Activated naive CD8-positive, alpha-beta T cell treated with anti-CD3 and anti-CD28 coated beads for 36 hours (primary cell): ENCODE data around the gene LNX1. TPM values are rescaled to one million over a fixed set of nuclear protein-coding genes. Genes with fewer than 3 reads are reported as not detected.

Experiments
- DNase-seq: peaks from one replicate; pipeline ENCODE4 v3.0.0; 2021
- H3K27ac Mint-ChIP-seq: one replicate; pipeline ENCODE4 v1.8.0; 2022; ENCODE audit warnings: mild to moderate bottlenecking, moderate library complexity, mixed read lengths
- H3K27me3 Mint-ChIP-seq: one replicate; pipeline ENCODE4 v1.8.0; 2022; ENCODE audit warnings: mild to moderate bottlenecking, mixed read lengths
- H3K36me3 Mint-ChIP-seq: one replicate; pipeline ENCODE4 v1.8.0; 2021; ENCODE audit warnings: mild to moderate bottlenecking, mixed read lengths
- H3K4me1 Mint-ChIP-seq: one replicate; pipeline ENCODE4 v1.8.0; 2021; ENCODE audit warnings: mixed read lengths
- H3K4me3 Mint-ChIP-seq: one replicate; pipeline ENCODE4 v1.8.0; 2022; ENCODE audit warnings: mild to moderate bottlenecking, moderate library complexity, mixed read lengths
- H3K9me3 Mint-ChIP-seq: one replicate; pipeline ENCODE4 v1.8.0; 2022; ENCODE audit warnings: mixed read lengths
- total RNA-seq, 2 experiments: library from RNA; stranded (reverse); gene quantifications; one replicate each; pipeline ENCODE4 v1.2.3, GENCODE V29; 2021

Gene LNX1
- total RNA-seq, 2 experiments from 2014 or later, result not detected

- Mint-ChIP-seq H3K4me1 (no peaks in the 10 kb centered on the region), H3K4me3 (no peak overlapping the region), H3K27ac (no peak overlapping the region), H3K9me3 (no peaks in the 10 kb centered on the region), H3K27me3 (peaks cover 17% of the 10 kb centered on the region), H3K36me3 (no peaks in the 10 kb centered on the region)
- DNase-seq, result no peak
Measured at GRCh38 chr4:53490965-53491622, 100.2 kb downstream of the LNX1 start.

- no peaks in the 10 kb centered on the region for H3K9me3 Mint-ChIP-seq
- peaks cover 19% of the 10 kb centered on the region for H3K27me3 Mint-ChIP-seq
- no peak overlapping the region for H3K4me3 Mint-ChIP-seq
- H3K27ac Mint-ChIP-seq, result no peak overlapping the region
- no peaks in the 10 kb centered on the region for H3K4me1 Mint-ChIP-seq
- no peak for DNase-seq
- H3K36me3 Mint-ChIP-seq, result no peaks in the 10 kb centered on the region
Measured at GRCh38 chr4:53490161-53490956, 100.9 kb downstream of the LNX1 start.

GRCh38 chr4:53489279-53489889 lies 101.9 kb downstream of the LNX1 start:
- Mint-ChIP-seq H3K27me3 (peaks cover 24% of the 10 kb centered on the region), H3K9me3 (no peaks in the 10 kb centered on the region), H3K4me1 (no peaks in the 10 kb centered on the region), H3K27ac (no peak overlapping the region), H3K4me3 (no peak overlapping the region), H3K36me3 (no peaks in the 10 kb centered on the region)
- no peak for DNase-seq

- Mint-ChIP-seq H3K4me3 (no peak overlapping the region), H3K9me3 (no peaks in the 10 kb centered on the region)
Measured at GRCh38 chr4:53487766-53488165, 103.5 kb downstream of the LNX1 start.

GRCh38 chr4:53485658-53486040 lies 105.6 kb downstream of the LNX1 start:
- Mint-ChIP-seq H3K36me3 (no peaks in the 10 kb centered on the region), H3K27me3 (peaks cover 42% of the 10 kb centered on the region), H3K4me3 (no peak overlapping the region), H3K27ac (no peak overlapping the region), H3K9me3 (no peaks in the 10 kb centered on the region), H3K4me1 (no peaks in the 10 kb centered on the region)
- no peak for DNase-seq

More at GRCh38 chr4:53487766-53488165, 103.5 kb downstream of the LNX1 start:
- Mint-ChIP-seq H3K27me3 (peaks cover 33% of the 10 kb centered on the region), H3K27ac (no peak overlapping the region), H3K36me3 (no peaks in the 10 kb centered on the region), H3K4me1 (no peaks in the 10 kb centered on the region)
- no peak for DNase-seq

- H3K4me3 Mint-ChIP-seq, result no peak overlapping the region
- H3K9me3 Mint-ChIP-seq, result no peaks in the 10 kb centered on the region
- DNase-seq, result no peak
Measured at GRCh38 chr4:53484911-53485657, 106.2 kb downstream of the LNX1 start.

GRCh38 chr4:53483250-53483649 lies 108.0 kb downstream of the LNX1 start:
- no peaks in the 10 kb centered on the region for H3K36me3 Mint-ChIP-seq
- no peaks in the 10 kb centered on the region for H3K9me3 Mint-ChIP-seq
- no peak overlapping the region for H3K27ac Mint-ChIP-seq
- DNase-seq, result no peak
- no peaks in the 10 kb centered on the region for H3K4me1 Mint-ChIP-seq
- H3K4me3 Mint-ChIP-seq, result no peak overlapping the region
- peaks cover 34% of the 10 kb centered on the region for H3K27me3 Mint-ChIP-seq

More at GRCh38 chr4:53484911-53485657, 106.2 kb downstream of the LNX1 start:
- Mint-ChIP-seq H3K27ac (no peak overlapping the region), H3K36me3 (no peaks in the 10 kb centered on the region), H3K4me1 (no peaks in the 10 kb centered on the region), H3K27me3 (peaks cover 37% of the 10 kb centered on the region)

- peaks cover 34% of the 10 kb centered on the region for H3K27me3 Mint-ChIP-seq
Measured at GRCh38 chr4:53481586-53481985, 109.7 kb downstream of the LNX1 start.

GRCh38 chr4:53480909-53481308 lies 110.4 kb downstream of the LNX1 start:
- no peaks in the 10 kb centered on the region for H3K4me1 Mint-ChIP-seq

More at GRCh38 chr4:53481586-53481985, 109.7 kb downstream of the LNX1 start:
- Mint-ChIP-seq H3K36me3 (no peaks in the 10 kb centered on the region), H3K27ac (no peak overlapping the region), H3K9me3 (no peaks in the 10 kb centered on the region), H3K4me3 (no peak overlapping the region), H3K4me1 (no peaks in the 10 kb centered on the region)
- no peak for DNase-seq

GRCh38 chr4:53479736-53480525 lies 111.4 kb downstream of the LNX1 start:
- no peak overlapping the region for H3K4me3 Mint-ChIP-seq
- no peaks in the 10 kb centered on the region for H3K36me3 Mint-ChIP-seq
- peaks cover 30% of the 10 kb centered on the region for H3K27me3 Mint-ChIP-seq
- no peaks in the 10 kb centered on the region for H3K9me3 Mint-ChIP-seq
- H3K27ac Mint-ChIP-seq, result no peak overlapping the region
- DNase-seq, result no peak
- H3K4me1 Mint-ChIP-seq, result no peaks in the 10 kb centered on the region

More at GRCh38 chr4:53480909-53481308, 110.4 kb downstream of the LNX1 start:
- no peak overlapping the region for H3K27ac Mint-ChIP-seq
- DNase-seq, result no peak
- no peak overlapping the region for H3K4me3 Mint-ChIP-seq
- H3K27me3 Mint-ChIP-seq, result peaks cover 30% of the 10 kb centered on the region
- no peaks in the 10 kb centered on the region for H3K36me3 Mint-ChIP-seq
- H3K9me3 Mint-ChIP-seq, result no peaks in the 10 kb centered on the region

GRCh38 chr4:53478671-53479456 lies 112.4 kb downstream of the LNX1 start:
- DNase-seq, result no peak
- peaks cover 22% of the 10 kb centered on the region for H3K27me3 Mint-ChIP-seq
- no peak overlapping the region for H3K4me3 Mint-ChIP-seq
- no peaks in the 10 kb centered on the region for H3K9me3 Mint-ChIP-seq
- no peaks in the 10 kb centered on the region for H3K4me1 Mint-ChIP-seq
- no peaks in the 10 kb centered on the region for H3K36me3 Mint-ChIP-seq
- H3K27ac Mint-ChIP-seq, result no peak overlapping the region

- Mint-ChIP-seq H3K27ac (no peak overlapping the region), H3K27me3 (peaks cover 16% of the 10 kb centered on the region), H3K4me1 (no peaks in the 10 kb centered on the region), H3K9me3 (peaks cover 5% of the 10 kb centered on the region), H3K4me3 (no peak overlapping the region), H3K36me3 (peaks cover 2% of the 10 kb centered on the region)
- no peak for DNase-seq
Measured at GRCh38 chr4:53477636-53478035, 113.7 kb downstream of the LNX1 start.

- H3K9me3 Mint-ChIP-seq, result peaks cover 6% of the 10 kb centered on the region
- H3K27me3 Mint-ChIP-seq, result peaks cover 16% of the 10 kb centered on the region
- no peaks in the 10 kb centered on the region for H3K4me1 Mint-ChIP-seq
- peaks cover 2% of the 10 kb centered on the region for H3K36me3 Mint-ChIP-seq
- no peak for DNase-seq
- no peak overlapping the region for H3K4me3 Mint-ChIP-seq
- H3K27ac Mint-ChIP-seq, result no peak overlapping the region
Measured at GRCh38 chr4:53477038-53477565, 114.2 kb downstream of the LNX1 start.
